ENCODE results near the gene KYNU. TPM values are rescaled to one million over a fixed set of nuclear protein-coding genes. Genes with fewer than 3 reads are reported as not detected.

Gene KYNU
- total RNA-seq, 1 experiment from 2014 or later, result 11.7 TPM

DNA sequence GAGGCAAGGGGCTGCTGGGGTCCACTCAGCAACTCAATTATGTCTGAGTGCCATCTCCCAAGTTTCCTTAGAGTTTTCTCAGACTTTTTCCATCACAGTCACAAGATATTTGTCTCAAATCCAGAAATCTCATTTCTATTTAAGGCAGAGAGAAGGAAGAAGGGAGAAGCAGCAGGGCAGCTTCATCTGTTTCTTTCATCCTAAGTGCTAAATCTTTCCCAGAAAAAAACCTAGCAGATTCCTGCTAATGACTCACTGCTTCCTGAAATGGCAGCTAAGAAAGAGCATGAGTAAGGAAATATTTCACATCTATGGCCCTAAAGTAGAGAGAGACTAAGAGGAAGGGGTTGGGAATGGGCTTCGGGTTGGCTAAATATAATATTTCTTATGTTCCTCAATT lies 88.0 kb downstream of the KYNU start:
- no peak for DNase-seq (ENCODE audit: low read depth)

DNA sequence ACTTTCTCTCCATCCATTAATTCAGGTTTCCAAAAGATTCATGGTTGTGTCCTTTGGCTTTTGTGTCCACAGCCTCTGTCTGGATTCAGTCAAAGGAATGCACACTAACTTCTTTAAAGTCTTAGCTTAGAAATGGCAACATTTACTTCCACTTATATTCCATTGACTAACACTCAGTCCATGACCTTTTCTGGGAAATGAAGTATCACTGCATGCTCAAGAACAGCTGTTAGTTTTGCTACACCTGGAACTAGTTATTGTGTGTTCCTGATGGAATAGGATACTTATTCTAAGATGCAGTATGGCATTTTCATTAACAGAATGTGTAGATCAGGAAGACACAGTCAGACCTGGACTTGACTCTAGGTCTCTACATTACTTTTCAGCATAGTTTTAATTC lies 88.8 kb downstream of the KYNU start:
- DNase-seq (ENCODE audit: low read depth), result no peak

DNA sequence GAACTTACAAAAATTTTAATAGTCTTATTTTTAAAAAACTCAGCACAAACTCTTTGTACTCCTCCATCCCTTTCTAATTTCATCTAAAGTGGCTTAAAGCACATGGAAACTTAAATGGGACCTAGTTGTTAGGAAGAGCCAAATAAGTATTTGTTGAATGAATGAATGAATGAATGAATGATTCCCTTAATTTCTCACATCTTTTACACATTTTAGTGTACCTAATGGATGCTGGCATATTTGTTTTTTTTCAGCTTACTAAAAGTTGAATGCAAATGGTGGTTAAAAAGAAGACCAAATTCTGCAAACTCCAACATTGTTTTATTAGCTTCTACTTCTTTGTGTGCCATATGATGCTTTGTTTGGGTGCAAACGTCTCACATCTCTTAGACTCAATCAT lies 89.6 kb downstream of the KYNU start:
- no peak for DNase-seq (ENCODE audit: low read depth)

DNA sequence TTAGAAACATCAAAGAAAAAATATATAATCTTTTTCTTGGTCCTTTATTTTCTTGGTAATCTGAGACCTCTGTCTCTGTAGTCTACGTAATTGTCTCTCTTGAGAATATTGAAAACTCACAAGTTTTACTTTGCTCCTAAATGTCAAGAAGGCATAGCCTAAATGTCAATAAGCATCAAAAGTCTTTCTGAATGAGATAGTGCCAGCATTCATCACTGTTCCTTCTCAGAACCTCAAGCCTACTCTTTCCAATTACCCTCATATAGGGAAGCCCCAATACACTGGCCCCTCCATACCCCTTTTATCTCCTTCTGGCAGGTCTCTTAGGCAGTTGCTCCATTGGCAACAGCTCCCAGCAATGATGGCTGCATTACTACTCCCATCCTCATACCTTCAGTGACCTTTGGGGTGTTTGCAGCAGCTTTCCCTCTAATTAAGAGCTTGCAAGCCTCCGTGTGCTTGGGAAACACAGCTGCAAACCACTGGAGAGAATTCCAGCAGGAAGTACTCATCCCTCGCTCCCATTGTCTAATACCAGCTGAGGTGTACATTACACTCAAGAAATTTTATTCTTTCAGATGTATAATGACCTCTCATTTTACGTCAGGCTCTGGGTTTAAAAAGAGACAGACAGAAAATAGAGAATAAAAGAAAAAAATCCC lies 95.8 kb downstream of the KYNU start:
- DNase-seq (ENCODE audit: low read depth), result peak; percentile 29

DNA sequence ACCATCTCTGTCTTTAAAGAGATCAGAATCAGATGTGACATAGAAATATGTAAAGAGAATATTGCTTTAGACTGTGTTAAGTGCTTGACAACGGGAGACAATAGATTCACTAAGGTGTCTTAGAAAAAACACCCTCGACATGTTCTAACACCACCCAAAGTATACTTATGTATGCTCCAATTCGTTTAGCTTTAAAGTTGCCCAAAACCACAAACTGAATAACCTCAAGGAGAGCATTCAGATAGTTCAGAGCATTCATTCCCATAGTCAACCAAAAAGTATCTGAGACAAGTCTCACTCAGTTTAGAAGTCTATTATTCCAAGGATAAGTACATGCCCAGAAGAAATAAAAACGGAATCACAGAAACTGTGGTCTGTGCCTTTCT lies 96.4 kb downstream of the KYNU start:
- DNase-seq (ENCODE audit: low read depth), result no peak

DNA sequence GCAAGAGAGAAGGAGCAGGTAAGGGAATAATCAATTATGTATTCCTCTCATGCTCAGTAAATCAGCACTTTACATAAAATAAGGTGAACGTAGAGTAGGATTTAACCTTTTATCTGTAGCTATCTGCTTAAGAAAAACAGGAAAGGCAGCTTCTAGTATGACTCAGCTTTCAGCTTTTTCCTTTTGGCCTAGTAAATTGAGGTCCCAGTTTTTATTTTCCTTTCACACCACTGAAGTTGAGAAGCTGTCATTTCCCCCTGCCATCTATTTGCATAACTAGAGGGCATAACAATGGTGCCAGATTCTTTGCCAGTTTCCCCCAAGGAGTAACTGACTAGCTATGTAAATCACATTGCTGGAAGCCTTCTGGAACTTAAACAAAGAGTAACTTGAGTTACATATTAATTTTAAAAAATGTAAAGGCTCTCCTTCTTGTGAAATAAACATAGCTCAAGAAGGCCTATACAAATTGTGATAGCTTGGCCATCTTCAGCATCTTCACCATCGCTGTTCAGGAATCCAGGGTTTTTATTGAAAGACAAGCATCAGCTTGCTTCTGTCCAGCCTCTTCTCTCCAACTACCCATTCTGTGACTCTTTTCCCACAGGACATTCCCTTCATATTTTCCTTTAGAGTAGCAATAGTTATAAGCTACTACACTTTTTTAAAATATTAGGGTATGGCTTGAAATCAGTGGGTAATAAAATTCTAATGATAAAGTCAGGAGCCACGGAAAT lies 97.0 kb downstream of the KYNU start:
- peak; percentile 44 for DNase-seq (ENCODE audit: low read depth)

DNA sequence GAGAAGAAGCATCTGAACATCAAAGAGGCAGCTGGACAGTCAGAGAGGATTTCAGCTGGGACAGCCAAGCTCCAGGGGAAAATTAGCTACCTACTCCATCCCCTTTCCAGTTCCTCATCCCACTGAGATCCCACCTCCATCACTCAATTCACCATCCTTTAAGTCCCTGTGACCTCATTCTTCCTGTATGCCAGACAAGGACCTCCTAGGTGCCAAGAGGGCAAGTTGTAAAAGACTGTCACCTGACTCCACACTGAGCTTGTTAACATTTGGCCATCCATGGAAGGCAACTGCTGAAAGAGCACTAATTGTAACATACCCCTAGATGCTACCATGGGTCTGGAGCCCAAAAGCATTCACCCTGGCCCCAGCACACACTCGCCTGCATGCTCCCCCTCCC lies 97.8 kb downstream of the KYNU start:
- no peak for DNase-seq (ENCODE audit: low read depth)

DNA sequence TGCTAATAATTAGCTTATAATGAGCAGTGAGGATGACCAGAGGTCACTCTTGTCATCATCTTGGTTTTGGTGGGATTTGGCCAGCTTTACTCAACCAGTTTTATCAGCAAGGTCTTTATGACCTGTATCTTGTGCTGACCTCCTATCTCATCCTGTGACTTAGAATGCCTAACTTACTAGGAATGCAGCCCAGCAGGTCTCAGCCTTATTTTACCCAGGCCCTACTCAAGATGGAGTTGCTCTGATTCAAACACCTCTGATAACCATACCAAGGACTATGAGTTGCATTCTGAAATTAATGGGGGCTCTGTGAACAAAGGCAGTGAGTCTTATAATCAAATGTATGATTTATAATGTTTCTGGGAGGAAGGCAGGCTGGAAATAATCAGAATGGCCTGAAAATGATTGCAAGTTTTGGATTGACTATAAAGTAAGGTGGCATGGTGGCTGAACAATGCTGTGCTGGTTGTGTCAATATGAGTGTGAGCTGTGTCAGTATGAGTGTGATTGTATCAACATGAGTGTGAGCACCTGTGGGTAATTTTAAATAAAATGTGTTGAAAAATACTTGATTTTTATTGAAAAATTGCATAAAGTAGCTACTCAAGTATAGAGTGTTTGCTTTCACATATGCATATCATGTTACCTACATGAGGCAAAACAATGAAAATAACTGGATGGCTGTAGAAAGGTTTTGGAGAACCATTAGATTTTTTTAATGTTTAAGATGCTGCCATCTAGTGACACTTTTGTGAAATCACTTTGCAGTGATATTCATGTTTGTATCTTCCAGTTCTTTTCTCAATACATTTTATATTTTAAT lies 103.0 kb downstream of the KYNU start:
- DNase-seq (ENCODE audit: low read depth), result no peak

DNA sequence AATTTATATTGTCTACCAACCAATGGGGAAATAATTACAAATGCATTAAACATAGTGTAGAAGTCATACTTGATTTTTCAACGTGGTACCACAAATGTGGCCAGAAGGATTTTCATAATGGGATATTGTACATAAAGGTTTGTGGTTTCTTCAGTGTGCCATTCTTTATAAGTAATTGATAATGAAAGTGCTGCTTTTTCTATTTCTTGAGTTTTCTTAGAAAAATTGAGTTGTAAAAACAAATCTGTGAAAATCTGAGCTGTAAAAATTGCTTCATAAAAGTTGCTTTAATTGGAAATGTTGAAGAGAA lies 103.6 kb downstream of the KYNU start:
- DNase-seq (ENCODE audit: low read depth), result no peak

DNA sequence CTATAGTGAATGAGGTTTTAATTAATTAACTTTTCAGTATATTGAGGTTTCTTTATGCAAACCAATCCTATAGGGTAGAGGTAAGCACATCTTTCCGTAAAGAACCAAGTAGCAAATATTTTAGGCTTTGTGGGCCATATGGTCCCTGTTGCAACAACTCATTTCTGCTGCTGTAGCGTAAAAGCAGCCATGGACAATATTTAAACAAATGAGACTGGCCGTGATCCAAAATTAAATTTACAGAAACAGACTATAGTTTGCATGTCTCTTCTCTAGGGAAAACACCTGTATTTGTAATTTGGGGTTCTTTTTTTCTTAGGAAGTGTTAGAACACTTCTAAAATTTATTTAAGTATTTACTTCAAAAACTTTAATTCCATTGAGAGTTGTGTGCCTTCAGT lies 104.3 kb downstream of the KYNU start:
- DNase-seq (ENCODE audit: low read depth), result no peak

DNA sequence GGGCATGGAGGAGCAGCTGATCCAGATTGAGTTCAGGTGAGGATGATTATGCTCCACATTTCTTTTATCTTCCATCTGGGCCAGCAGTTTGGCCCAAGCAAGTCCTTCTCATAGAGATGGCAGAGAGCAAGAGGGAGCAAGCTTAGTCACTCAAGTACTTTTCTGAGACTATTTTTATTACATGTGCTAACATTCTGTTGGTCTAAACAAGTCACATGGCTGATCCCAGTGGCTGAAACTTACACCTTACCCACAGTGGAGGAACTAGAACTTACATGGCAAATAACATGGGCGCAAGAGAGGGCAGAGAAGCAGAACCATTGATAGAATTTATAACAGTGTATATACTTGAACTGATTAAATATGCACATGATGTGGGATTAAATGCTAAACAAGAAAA lies 105.7 kb downstream of the KYNU start:
- no peak for DNase-seq (ENCODE audit: low read depth)

DNA sequence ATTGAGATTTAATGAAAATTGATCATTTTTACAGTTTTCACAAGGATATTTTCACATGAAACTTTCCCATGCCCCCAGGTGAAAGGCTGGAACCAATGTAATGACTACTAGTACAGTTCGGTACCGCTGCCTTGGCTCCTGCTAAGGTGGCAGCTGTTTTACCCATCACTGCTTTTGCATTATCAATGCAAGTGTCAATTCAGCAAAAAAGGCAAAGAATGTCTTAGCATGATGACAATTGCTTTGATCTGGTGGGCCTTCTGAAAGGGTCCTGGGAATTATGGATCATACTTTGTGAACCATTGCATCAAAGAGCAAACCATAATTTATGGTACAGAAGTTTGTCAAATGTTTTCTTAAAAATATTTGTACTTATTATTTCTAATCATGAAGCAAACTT lies 107.2 kb downstream of the KYNU start:
- no peak for DNase-seq (ENCODE audit: low read depth)

DNA sequence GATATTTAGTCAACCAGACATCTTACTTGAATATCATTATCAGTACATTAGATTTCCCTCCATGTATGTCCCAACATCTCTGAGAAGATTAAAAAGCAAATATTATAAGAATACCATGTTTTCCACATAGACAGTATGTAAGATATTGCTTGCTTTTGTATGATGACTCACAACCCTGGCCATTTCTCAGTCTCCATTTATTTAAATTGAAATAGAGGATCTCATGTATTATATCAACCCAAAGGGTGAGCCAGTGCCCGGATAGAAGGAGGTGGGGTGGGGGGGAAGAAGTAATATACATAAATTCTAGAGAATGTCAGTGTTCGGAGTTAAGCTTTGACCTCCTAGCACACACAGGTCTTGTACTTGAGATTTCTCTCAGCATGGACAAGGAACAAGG lies 109.6 kb downstream of the KYNU start:
- DNase-seq (ENCODE audit: low read depth), result no peak

DNA sequence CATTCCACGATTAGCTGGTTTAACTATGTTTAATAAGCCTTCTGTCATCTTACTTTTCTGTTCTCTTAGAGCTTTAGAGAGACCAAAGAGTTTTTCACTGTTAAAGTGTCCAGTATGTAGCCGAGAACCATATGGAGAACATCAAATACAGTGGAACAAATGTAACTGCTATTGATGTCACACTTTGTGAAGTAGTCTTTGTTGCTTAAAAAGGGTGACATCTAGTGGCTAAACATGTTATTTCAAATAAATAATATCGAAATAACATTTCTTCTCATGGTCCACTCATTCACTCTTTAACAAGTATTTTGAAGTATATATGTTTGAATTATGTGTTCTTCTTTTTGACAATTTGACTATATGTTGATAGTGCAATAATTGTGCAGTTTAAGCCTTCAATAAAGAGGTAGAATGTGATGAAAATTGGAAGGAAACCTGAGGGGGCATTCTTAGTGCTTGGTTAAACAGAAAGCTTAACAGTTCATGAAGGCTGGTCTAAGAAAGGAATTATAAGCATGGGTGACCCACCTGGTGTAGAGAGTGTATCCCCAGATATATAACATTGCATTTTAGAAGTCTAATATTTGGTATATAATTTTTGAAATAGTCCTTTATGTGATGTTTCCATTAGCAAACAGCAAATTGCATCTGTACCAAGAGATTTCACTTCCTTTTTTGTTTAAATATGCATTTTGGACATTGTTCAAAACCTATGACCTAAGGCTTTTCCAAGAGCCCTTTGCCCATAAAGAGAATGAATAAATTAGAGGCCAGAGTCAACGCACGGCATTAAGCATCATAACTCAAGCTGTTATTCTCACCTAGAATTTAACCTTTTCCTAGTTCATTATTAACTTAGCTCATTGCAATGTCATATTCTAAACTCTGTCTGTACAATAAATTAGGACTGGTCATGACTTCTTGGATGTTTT lies 112.1 kb downstream of the KYNU start:
- DNase-seq (ENCODE audit: low read depth), result no peak

DNA sequence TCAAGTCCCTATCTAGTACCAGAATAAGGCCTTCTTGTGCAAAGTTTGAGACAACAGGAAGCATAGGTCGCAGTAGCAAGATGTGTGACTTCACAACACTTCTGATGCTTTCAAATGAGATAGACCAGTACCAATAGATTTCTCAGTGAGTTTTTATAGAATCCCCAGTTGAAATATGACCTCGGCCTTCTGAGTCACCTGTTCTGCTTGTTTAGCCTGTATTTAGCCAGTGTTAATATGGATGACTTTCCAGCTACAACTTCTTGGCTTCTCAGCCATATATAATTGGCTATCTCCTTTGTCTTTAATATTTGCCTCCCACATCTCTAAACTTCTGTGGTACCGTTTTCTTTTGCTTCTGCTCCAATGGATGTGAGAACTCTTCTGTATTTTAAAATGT lies 113.8 kb downstream of the KYNU start:
- no peak for DNase-seq (ENCODE audit: low read depth)

DNA sequence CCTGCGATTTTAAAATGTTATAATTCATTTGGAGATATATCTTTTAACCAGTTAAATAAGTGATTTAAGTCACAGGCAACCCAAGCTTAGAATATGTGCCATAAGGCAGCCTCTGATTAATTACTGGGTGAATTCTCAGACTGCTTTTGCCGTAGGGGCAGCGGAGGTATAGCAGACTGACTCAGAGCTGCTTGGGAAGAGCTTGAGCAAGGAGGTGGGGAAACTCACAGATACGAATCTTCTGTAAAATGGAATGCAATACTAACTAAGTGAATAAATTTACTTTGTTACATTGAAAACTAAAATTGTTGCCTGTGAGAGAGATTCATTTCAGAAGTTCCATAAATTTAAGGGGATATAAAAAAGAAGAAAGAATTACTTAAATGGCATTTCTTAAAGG lies 115.4 kb downstream of the KYNU start:
- DNase-seq (ENCODE audit: low read depth), result no peak

DNA sequence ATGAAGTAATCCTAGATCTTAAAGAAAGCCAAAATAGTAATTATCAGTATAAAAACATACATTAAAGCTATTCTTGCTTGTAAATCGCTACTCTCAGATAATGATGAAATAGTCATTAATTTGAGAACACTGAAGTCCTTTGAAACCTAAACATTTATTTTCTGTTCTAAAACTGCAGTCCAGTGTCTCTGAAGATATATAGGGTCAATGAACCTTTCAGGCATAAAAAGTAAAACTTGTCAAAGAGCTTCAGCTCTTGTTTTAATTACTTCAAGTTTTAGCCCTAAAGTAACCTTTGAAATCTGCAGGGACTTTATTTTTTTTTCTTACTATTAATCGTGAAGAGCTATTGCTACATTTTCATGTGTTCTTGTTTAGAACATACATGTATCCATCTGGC lies 116.3 kb downstream of the KYNU start:
- no peak for DNase-seq (ENCODE audit: low read depth)

DNA sequence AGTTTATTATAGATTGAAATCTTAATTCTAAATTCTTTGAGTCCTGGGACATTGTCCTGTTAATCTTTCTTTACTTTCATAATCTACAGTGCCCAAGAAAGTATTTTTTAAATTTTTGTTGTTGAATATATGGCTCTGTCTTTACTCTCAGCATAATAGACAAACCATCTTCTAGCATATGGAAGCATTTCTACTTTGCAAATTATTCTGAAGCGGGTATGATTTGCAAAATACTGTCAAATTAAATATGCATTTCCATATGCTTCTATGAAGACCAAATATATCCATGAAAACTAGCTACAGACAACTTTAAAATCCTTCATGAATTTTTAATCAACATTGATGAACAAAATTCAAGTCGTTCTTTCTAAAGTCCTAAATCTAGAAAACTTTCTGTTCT lies 117.2 kb downstream of the KYNU start:
- DNase-seq (ENCODE audit: low read depth), result no peak

DNA sequence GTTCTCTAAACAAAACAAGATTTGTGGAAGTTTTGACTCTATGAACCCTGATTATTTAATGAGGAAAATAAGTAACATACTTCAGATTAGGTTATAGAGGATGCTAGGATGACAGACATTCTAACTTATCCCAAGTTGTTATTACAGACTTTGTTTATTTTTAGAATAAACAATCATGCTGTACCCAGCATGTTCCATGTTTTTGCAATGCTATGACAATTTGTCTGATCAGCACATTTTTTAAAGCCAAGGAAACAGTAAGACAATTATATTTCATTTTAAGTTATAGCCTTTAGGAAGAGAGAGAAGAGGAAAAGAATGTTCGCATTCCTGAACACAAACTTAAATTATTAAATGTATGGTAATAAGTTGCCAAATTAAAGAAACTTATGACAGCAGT lies 119.8 kb downstream of the KYNU start:
- no peak for DNase-seq (ENCODE audit: low read depth)

DNA sequence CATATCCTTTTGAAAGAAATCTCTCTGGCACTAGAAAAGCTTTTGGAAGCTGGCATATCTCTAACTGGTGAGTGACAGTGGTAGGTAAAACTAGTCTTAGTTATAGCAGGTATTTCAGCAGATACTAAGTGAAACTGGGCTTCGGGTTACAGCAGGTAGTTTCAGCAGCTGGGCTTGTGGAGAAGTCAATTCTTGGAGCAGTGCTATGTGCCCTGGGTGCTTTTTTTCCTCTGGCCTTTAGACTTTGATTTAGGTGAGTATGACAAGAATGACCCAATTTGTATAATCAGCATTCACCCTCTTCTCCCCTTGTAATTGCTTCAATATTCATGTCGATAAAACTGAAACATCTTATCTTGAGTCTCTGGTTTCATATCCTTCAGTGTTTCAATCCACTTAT lies 123.1 kb downstream of the KYNU start:
- DNase-seq (ENCODE audit: low read depth), result no peak

DNA sequence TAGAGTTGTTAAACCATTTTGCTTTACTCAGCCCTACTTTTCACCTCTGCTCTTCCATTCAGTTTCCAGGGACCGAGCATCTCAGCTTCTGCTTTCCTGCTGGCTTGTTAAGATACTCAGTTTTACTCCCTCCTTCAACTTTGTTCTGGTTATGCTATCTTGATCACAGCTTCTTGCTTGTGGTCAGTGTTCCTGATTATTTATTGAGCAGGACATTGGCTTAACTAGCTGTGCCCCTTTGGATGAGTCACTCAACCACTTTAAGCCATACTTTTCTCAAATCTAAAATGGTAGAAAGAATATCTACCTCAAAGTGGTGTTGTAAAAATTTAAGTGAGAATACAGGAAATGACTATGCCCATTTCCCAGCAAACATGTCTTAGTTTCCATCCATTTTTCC lies 124.0 kb downstream of the KYNU start:
- DNase-seq (ENCODE audit: low read depth), result no peak

DNA sequence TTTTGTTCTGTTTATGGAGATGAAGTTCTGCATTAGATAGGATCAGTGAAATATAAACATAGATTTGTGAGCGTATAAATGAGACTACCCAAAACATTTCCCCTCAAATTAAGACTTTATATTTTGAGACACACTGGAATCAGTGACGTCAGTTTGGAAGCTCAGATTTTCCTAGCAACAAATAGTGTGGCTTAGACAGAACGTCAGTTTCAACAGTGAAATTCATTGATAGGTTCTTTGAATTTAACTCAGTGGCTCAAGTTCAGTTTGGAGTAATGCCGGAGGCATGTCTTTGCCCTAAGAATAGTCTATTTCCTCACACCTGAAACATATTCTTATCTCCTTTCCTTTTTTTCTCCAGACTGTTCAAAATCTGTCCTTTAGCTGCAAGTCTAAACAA lies 138.2 kb downstream of the KYNU start:
- DNase-seq (ENCODE audit: low read depth), result no peak
